HEK293 (cell line): ENCODE measurements around the gene WWOX.

Experiments used
- CTCF ChIP-seq: fragments of 450-650 bp; formaldehyde crosslinking; IDR thresholded peaks from 2 replicates; pipeline ENCODE4 v1.5.1; 2016; ENCODE audit warnings: missing biosample characterization, missing genetic modification characterization
- ZBTB8A ChIP-seq: fragments of 450-650 bp; formaldehyde crosslinking; IDR thresholded peaks from 2 replicates; pipeline ENCODE4 v1.5.1; 2016; ENCODE audit warnings: missing biosample characterization, missing genetic modification characterization
- ZNF274 ChIP-seq, 2 experiments: fragments of 200-500 bp in 1 of 2; fragments of 450-650 bp in 1 of 2; sonication (Bioruptor generic) in 1 of 2; formaldehyde crosslinking in 1 of 2; IDR thresholded peaks; 2 replicates each; pipeline versions ENCODE4 v1.5.1 to v1.6.1; 2014 to 2016; ENCODE audit warnings: borderline replicate concordance in 1 of 2, inconsistent platforms in 1 of 2, low read length in 1 of 2, missing biosample characterization in 1 of 2, missing genetic modification characterization in 1 of 2
- ZNF292 ChIP-seq: fragments of 450-650 bp; formaldehyde crosslinking; IDR thresholded peaks from 2 replicates; pipeline ENCODE4 v1.5.1; 2016; ENCODE audit warnings: low read depth, missing biosample characterization, missing genetic modification characterization, borderline replicate concordance
- ZNF302 ChIP-seq: fragments of 450-650 bp; formaldehyde crosslinking; IDR thresholded peaks from 2 replicates; pipeline ENCODE4 v1.5.1; 2016; ENCODE audit warnings: missing biosample characterization, missing genetic modification characterization, low read depth
- ZNF701 ChIP-seq: fragments of 450-650 bp; formaldehyde crosslinking; IDR thresholded peaks from 2 replicates; pipeline ENCODE4 v1.5.1; 2016; ENCODE audit warnings: missing biosample characterization, missing genetic modification characterization

GRCh38 chr16:78218279-78218678 lies 118.8 kb downstream of the WWOX start:
- TF ChIP-seq ZBTB8A (tag by site-specific recombination) (no peak), ZNF292 (tag by site-specific recombination) (no peak), CTCF (no peak), ZNF701 (tag by site-specific recombination) (no peak), ZNF302 (no peak), ZNF274 (IDR thresholded peaks at IDR 0.05; ENCODE audit: low read length) (no peak), ZNF274 (tag by site-specific recombination; IDR thresholded peaks at IDR 0.05; ENCODE audit: borderline replicate concordance) (no peak)
